Tibial artery (tissue), 4 donors: ENCODE measurements around the gene TM6SF1.
"Not testable (repeated sequence)": the region's sequence is repeated elsewhere in the genome, so short reads cannot be mapped to it uniquely, and the experiment has no call there.

Experiments
- DNase-seq, 2 donors: peaks; one replicate each; pipeline ENCODE4 v3.0.0-alpha.2; 2019
- H3K27ac ChIP-seq, 2 donors: fragments of 200-600 bp; sonication (generic) in 1 of 2; 1 replicate in 1 of 2; 2 replicates in 1 of 2; pipeline ENCODE4 v1.5.1; 2018 to 2019; ENCODE audit warnings: mild to moderate bottlenecking in 1 of 2
- H3K27me3 ChIP-seq, 2 donors: fragments of 200-600 bp; sonication (generic) in 1 of 2; one replicate each; pipeline versions ENCODE4 v1.5.1 to v1.6.0; 2016 to 2019
- H3K36me3 ChIP-seq, 3 donors: fragments of 200-600 bp; sonication (generic) in 2 of 3; one replicate each; pipeline ENCODE4 v1.5.1; 2016 to 2019; ENCODE audit warnings: mild to moderate bottlenecking in 2 of 3
- H3K4me1 ChIP-seq, 4 donors: fragments of 200-600 bp; sonication (generic) in 2 of 4; 1 replicate in 3 of 4; 2 replicates in 1 of 4; pipeline ENCODE4 v1.5.1; 2016 to 2019
- H3K4me3 ChIP-seq, 2 donors: fragments of 200-600 bp; sonication (generic) in 1 of 2; 1 replicate in 1 of 2; 2 replicates in 1 of 2; pipeline ENCODE4 v1.5.1; 2018 to 2019; ENCODE audit warnings: mild to moderate bottlenecking in 2 of 2
- H3K9me3 ChIP-seq, 3 donors: fragments of 200-600 bp; sonication (generic) in 1 of 3; one replicate each; pipeline ENCODE4 v1.5.1; 2016 to 2019
- CTCF ChIP-seq, 2 experiments: fragments of 200-600 bp in 1 of 2; fragments of 450-650 bp in 1 of 2; IDR thresholded peaks; one replicate each; pipeline ENCODE4 v1.5.1; 2017 to 2019; ENCODE audit warnings: antibody characterized with exemption in 2 of 2, mild to moderate bottlenecking in 1 of 2, moderate library complexity in 1 of 2
- intact Hi-C: fragments of 100-400 bp; cut with DNase I; formaldehyde crosslinking; loops from one replicate; pipeline ENCODE4 v1.15.0; 2023; ENCODE audit warnings: low total_unique reads

The TM6SF1 gene

DNA sequence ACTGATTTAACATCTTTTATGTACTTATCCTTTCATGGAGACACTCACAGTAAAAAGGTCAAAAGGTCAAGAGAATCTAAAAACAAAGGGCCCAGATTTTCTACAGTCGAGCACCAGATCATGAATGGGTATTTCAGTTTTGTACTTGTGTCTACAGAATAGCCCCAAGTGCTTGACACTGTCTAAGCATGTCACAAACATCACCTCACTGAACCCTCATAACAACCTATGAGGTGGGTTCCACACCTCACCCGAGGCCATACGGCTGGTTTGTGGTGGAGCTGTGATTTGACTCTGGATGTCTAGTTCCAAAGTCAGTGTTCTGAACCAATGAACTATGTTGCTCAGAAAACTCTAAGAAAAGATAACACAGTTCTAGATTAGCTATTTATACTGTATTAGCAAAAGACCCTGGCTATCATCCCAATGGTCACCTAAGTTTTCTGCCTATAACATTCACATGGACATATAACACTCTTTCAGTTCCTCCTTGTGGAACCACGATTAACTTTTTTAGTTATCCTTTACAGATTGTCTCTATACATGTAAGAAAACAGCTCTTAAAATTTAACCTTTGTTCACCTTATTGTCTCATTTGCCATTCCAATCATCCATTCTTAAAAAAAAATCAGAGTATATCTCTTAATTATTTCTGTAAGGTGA is 25.5 kb downstream of the TM6SF1 start:
- no peak for DNase-seq
- no peak overlapping the region for H3K27ac ChIP-seq
- no peaks in the 10 kb centered on the region for H3K4me1 ChIP-seq
- no peak for TF ChIP-seq CTCF (IDR thresholded peaks at IDR 0.05)
- no peak overlapping the region for H3K4me3 ChIP-seq
- no peaks in the 10 kb centered on the region for H3K27me3 ChIP-seq
- H3K36me3 ChIP-seq = peaks cover 6 to 47% (median 16%) of the 10 kb centered on the region in 3 donors
- intact Hi-C loops = no loop called here
- H3K9me3 ChIP-seq = no peaks in the 10 kb centered on the region

- intact Hi-C loops, DNase-seq, H3K9me3 ChIP-seq, H3K27ac ChIP-seq, H3K4me1 ChIP-seq, H3K27me3 ChIP-seq, H3K4me3 ChIP-seq: not testable (repeated sequence)
- peaks cover 24 to 54% (median 40%) of the 10 kb centered on the region in 3 donors for H3K36me3 ChIP-seq
Measured at GRCh38 chr15:83142151-83142550, 34.7 kb downstream of the TM6SF1 start.

- H3K9me3 ChIP-seq = no peaks in the 10 kb centered on the region
- H3K36me3 ChIP-seq = peaks cover 35 to 68% (median 47%) of the 10 kb centered on the region in 3 donors
- H3K27me3 ChIP-seq = no peaks in the 10 kb centered on the region
- H3K27ac ChIP-seq = no peak overlapping the region
- no peak overlapping the region for H3K4me3 ChIP-seq
- intact Hi-C loops = no loop called here
- DNase-seq = no peak
- TF ChIP-seq CTCF (IDR thresholded peaks at IDR 0.05) = no peak
- no peaks in the 10 kb centered on the region for H3K4me1 ChIP-seq
Measured at GRCh38 chr15:83144771-83145170, 37.3 kb downstream of the TM6SF1 start.

DNA sequence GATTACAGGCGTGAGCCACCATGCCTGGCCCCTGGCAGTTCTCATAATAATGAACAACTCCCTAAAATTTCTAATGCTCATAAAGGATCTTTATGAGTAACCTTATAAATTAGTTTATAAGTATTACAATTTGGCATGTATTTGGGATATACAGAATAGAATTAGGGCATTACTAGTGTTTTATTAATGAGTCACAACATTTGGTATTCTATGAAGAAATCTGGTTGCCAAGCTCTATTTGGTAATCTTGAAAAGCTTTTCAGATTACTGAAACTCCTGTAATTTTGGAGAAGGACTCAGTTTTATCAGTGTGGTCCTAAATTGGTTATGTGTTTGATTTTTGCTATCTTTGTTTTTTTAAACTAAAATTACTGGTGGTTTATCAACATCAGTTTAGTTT is 45.8 kb downstream of the TM6SF1 start:
- Histone ChIP-seq H3K9me3 (no peaks in the 10 kb centered on the region), H3K27me3 (no peaks in the 10 kb centered on the region), H3K27ac (no peak overlapping the region), H3K4me1 (no peaks in the 10 kb centered on the region), H3K36me3 (peaks cover 38 to 52% (median 51%) of the 10 kb centered on the region in 3 donors), H3K4me3 (no peak overlapping the region)
- intact Hi-C loops = no loop called here
- TF ChIP-seq CTCF (IDR thresholded peaks at IDR 0.05) = no peak
- DNase-seq = no peak

DNA sequence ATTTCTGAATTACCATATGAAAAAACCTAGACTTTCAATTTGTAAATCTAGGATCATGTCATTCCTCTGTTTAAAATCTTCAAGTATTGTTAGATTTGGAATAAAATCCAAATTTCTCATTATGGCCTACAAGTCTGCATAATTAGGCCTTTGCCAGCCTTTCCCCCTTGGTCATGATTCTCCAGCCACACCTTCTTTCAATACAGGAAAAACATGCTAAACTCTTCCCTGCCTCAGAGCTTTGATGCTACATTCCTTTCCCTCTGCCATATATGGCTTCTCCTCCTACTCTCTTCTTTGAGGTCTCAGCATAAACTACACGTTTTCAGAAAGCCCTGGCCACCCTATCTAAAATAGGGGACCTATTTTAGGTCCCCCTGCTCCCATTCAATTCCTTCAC is 48.5 kb downstream of the TM6SF1 start:
- Histone ChIP-seq H3K4me3 (no peak overlapping the region), H3K27me3 (no peaks in the 10 kb centered on the region), H3K36me3 (peaks cover 21 to 33% (median 26%) of the 10 kb centered on the region in 3 donors), H3K9me3 (no peaks in the 10 kb centered on the region), H3K4me1 (no peaks in the 10 kb centered on the region), H3K27ac (no peak overlapping the region)
- intact Hi-C loops = no loop called here
- no peak for TF ChIP-seq CTCF (IDR thresholded peaks at IDR 0.05)
- DNase-seq = no peak

GRCh38 chr15:83158393-83158792 is 50.9 kb downstream of the TM6SF1 start:
- Histone ChIP-seq H3K27me3 (no peaks in the 10 kb centered on the region), H3K27ac (no peak overlapping the region), H3K36me3 (peaks cover 19 to 32% (median 26%) of the 10 kb centered on the region in 3 donors), H3K9me3 (no peaks in the 10 kb centered on the region), H3K4me3 (no peak overlapping the region), H3K4me1 (no peaks in the 10 kb centered on the region)
- DNase-seq = no peak
- intact Hi-C loops = no loop called here
- TF ChIP-seq CTCF (IDR thresholded peaks at IDR 0.05) = no peak
